GM18951 (cell line): Measurements from ENCODE around the gene AIPL1.

ENCODE experiments used
- POLR2A ChIP-seq: IDR thresholded peaks from 4 replicates; pipeline ENCODE4 v1.6.1; 2011; ENCODE audit warnings: mild to moderate bottlenecking; ENCODE audit not compliant: insufficient read length, insufficient read depth; ENCODE audit errors: extremely low read depth
- in situ Hi-C: fragments of 300-500 bp; cut with MboI; formaldehyde crosslinking; loops from one replicate; pipeline ENCODE4 v1.12.0; 2022; ENCODE audit warnings: low sequenced_read_pairs, mixed read lengths, inconsistent platforms; ENCODE audit not compliant: unreplicated experiment

Gene AIPL1

DNA sequence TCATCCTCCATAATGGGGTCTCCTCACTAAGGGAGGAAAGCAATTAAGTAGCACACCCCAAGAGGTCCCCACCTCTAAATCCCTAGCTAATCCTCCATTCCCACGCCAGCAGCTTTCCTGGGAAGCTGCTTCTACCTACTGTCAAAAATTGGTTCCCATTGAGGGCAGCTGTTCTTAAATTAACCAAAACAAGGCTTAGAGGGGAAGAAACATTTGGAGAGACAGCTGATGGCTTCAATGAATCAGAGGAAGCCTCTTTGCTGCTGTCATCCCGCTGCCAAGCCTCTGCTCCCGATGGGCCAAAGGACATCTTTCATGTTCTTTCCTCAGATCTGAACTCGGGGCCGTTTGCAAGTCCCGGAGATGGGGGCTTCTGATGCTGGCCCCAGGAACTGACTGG is 26.6 kb downstream of the AIPL1 start:
- in situ Hi-C loops: no loop called here
- no peak for TF ChIP-seq POLR2A

DNA sequence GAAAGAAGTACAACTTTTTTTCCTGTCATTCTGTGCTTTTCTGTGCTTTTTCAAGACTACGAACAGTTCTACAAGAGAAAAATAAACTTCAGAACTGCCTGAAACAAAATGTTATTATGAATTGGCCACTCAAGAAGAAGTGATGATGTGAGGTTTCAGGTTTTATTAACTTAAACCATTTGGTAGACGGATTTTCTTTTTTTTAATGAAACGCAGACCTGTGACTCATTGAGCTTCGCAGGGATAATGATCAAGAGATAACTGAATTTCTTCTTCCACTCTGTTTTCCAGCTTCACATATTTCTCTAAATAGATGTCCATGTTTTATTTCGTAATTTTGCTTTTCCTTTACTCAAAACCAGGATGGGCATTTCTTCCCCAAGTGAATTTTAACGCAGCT is 32.7 kb downstream of the AIPL1 start:
- no peak for TF ChIP-seq POLR2A
- in situ Hi-C loops: no loop called here

DNA sequence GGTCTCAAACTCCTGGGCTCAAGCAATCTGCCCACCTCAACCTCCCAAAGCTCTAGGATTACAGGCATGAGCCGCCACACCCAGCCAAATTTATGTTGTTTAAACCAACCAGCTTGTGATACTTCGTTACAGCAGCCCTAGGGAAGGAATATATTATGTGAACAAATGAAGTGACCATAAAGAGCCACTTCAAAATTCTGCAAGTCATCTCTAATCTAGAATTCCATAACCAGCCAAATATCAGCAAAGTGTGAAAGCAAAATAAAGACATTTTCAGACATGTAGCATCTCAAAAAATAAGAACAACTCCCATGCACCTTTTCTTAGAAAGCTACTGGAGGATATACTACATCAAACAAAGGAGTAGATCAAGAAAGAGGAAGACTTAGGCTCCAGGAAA is 36.0 kb downstream of the AIPL1 start:
- TF ChIP-seq POLR2A: no peak
- in situ Hi-C loops: no loop called here

DNA sequence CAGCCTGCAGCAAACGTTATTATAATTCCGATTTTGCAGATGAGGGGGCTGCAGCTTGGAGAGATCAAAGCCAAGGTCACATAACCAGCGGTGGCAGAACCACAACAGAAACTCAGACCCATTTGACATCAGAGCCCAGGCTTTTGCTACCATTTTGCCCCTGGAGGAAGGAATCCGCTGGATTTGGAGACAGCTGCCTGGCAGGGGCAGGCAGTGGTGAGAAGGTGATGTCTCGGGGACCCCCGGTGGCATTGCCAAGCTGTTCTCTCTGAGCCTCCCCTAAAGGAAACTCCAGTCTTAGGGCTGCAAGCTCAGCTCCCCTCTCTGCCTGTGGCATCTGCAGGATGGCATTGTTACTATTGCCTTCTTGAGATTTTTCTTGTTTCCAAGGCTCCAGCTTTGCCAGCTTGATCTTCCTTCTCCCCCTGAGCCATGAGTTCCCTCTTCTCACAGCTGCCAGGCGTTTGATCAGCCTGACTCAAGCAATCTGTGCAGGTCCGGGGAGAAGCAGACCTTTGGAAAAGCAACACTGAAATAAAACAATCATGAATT is 40.8 kb downstream of the AIPL1 start:
- no peak for TF ChIP-seq POLR2A
- in situ Hi-C loops: no loop called here

- TF ChIP-seq POLR2A: no peak
- in situ Hi-C loops: no loop called here
These were observed 41.5 kb downstream of the AIPL1 start for GRCh38 chr17:6393351-6393952.

- in situ Hi-C loops: no loop called here
- no peak for TF ChIP-seq POLR2A
These were observed 42.1 kb downstream of the AIPL1 start for GRCh38 chr17:6392609-6393350.

- in situ Hi-C loops: no loop called here
- no peak for TF ChIP-seq POLR2A
These were observed 46.5 kb downstream of the AIPL1 start for GRCh38 chr17:6388416-6388815.

DNA sequence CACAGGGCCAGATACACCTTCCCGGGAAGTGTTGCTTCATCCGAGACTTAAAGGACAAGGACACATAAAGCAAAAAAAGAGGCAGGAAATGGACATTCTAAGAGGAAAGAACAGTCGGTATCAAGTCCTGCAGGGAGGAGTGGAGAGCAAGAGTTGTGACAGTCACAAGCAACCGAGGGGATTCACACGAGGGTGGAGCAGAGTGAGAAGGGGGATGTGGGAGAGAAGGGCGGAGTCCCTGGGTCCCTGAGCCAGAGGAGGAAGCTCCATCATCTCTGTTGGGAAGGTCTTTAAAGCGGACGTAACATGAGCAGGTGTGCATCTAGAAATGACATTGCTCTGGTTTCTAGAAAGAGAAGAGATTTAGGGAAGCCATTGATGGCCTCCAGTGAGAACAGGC is 47.1 kb downstream of the AIPL1 start:
- no peak for TF ChIP-seq POLR2A

DNA sequence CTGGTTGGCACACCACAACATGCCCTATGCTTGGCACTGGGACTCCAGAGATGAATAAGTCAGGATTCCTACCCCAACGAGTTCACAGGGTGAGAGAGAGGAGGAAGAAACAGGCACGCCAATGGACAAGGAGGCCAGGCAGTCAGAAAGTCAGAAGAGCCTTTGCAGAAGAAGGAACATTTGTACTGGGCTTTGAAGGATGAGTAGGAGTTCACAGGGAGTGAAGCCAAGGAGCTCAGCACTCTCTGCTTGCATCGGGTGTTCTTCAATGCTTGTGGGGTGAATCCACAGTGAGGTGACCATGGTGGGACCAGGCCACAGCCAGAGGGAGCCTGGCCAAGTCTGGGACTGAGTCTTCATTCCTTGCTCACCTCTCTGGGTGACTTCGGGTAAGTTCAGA is 47.5 kb downstream of the AIPL1 start:
- in situ Hi-C loops: no loop called here
- TF ChIP-seq POLR2A: no peak

More for the DNA sequence above, 47.1 kb downstream of the AIPL1 start:
- in situ Hi-C loops: no loop called here

DNA sequence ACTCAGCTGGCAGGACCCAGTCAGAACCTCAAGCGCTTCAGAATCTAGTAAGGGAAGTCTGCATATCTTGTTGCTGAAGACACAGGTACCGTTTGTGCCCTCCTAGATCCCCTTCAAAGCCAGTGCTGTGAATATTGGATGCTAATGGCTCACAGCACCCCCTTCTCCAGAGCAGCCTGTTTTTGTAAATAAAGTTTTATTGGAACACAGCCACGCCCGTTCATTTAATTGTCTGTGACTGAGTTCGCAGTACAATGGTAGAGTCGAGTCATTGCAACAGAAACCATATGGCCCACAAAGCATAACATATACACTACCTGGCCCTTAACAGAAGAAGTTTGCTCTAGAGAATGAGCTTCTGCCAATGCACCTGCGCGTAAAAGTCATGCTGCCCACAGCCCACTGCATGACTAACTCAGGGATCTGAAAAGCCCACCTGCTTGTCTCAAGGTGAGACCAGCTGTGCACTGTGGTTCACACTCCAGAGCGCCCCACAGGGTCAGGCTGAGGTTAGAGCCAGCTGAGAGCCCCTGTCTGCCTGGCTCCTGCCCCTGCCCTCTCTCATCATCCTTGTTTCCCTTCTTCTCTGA is 48.8 kb downstream of the AIPL1 start:
- TF ChIP-seq POLR2A: no peak
- in situ Hi-C loops: no loop called here

- in situ Hi-C loops: no loop called here
- no peak for TF ChIP-seq POLR2A
These were observed 50.4 kb downstream of the AIPL1 start for GRCh38 chr17:6384481-6384880.

GRCh38 chr17:6381526-6382465 is 53.1 kb downstream of the AIPL1 start:
- in situ Hi-C loops: no loop called here
- no peak for TF ChIP-seq POLR2A
